Activated naive CD4-positive, alpha-beta T cell treated with anti-CD3 and anti-CD28 coated beads, Interleukin-2, amount 50 U/mL, for 16 hours (primary cell): ENCODE measurements around the gene CASP3.
"Not testable (repeated sequence)": the region's sequence is repeated elsewhere in the genome, so short reads cannot be mapped to it uniquely, and the experiment has no call there.

Source experiments
- DNase-seq: peaks from one replicate; pipeline ENCODE4 v3.0.0-alpha.2; 2020

Gene CASP3

DNA sequence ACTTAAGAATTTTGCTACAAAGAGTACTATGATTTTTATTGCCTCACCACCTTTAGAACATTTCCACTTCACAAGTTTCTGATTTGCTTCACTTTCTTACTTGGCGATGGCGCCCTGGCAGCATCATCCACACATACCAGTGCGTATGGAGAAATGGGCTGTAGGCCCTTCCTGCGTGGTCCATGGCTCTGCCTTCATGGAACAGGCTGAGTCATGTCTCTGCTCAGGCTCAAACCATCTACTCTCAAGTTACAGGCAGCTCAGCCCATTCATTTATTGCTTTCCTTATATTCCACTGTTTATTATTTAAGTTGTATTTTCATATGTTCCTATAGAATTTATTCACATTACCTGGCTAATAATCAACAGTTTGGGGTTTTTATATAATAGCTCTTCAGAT is 21.1 kb downstream of the CASP3 start:
- DNase-seq = no peak

DNA sequence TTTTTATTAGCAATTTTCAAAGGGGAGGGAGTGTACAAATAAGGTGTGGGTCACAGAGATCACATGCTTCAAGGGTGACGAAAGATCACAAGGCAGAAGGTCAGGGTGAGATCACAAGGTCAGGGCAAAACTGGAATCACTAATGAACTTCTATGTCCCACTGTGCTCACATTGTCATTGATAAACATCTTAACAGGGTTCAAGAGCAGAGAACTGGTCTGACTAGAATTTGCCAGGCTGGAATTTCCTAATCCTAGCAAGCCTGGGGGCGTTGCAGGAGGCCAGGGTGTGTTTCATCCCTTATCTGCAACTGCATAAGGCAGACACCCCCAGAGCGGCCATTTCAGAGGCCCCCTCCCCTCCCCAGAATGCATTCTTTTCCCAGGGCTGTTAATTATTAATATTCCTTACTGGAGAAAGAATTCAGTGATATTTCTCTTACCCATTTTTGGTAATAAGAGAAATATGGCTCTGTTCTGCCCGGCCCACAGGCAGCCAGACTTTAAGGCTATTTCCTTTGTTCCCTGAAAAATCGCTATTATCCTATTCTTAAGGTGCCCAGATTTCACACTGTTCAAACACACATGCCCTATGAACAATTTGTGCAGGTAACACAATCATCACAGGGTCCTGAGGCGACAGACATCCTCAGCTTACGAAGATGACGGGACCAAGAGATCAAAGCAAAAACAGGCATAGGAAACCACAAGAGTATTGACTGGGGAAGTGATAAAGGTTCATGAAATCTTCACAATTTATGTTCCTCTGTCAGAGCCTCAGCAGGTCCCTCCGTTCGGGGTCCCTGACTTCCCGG is 23.3 kb downstream of the CASP3 start:
- not testable (repeated sequence) for DNase-seq

DNA sequence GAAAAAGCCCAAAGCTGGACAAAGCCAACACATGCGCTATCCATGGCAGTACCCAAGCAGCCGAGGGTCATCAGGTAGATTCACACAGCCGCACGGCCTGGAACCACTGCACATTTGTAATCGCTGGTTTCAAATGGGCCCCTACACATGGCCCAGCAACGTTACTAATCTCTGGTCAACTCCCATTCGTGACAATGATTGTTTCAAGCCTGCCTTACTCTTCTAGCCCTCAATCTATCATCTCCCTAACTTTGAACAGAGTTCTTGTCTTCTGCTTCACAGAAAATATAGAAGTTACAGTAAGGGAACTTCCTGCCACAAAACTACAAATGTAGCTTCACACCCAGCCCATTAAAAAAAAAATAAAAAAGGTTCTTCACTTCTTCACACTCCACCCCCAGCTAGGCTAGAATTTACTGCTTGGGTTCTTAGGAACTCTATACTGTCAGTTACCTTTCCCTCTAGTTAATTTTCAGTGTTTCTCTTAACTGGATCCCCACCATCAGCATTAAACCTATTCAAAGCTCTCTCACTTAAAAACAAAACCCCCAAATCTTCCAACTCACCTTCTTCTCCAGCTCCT is 24.2 kb downstream of the CASP3 start:
- no peak for DNase-seq

DNA sequence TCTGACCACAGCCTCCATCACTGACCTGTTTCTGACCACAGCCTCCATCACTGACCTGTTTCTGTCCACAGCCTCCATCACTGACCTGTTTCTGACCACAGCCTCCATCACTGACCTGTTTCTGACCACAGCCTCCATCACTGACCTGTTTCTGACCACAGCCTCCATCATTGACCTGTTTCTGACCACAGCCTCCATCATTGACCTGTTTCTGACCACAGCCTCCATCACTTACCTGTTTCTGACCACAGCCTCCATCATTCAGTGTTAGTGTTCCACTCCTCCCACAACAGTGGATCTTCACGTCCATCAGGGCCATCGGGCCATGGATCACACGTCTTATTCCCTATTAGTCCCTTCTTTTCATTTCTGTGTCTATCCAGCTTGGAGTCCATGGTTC is 24.7 kb downstream of the CASP3 start:
- not testable (repeated sequence) for DNase-seq

DNA sequence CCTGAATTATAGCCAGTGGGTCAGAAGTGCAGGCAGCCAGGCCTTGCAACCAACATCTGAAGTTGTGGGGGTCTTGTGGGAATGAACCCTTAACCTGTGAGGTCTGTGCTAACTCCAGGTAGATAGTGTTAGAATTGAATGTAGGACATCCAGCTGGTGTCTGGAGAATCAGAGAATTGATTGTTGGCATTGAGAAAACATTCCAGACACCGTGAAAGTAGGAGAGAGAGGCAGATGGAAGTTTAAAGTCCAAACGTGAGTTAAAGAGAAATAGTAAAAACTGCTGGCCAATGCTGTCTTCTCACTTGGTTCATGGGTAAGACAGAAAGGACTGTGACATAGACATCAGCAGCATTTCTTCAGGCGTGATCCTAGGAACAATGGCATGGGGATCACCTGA is 27.7 kb downstream of the CASP3 start:
- no peak for DNase-seq

DNA sequence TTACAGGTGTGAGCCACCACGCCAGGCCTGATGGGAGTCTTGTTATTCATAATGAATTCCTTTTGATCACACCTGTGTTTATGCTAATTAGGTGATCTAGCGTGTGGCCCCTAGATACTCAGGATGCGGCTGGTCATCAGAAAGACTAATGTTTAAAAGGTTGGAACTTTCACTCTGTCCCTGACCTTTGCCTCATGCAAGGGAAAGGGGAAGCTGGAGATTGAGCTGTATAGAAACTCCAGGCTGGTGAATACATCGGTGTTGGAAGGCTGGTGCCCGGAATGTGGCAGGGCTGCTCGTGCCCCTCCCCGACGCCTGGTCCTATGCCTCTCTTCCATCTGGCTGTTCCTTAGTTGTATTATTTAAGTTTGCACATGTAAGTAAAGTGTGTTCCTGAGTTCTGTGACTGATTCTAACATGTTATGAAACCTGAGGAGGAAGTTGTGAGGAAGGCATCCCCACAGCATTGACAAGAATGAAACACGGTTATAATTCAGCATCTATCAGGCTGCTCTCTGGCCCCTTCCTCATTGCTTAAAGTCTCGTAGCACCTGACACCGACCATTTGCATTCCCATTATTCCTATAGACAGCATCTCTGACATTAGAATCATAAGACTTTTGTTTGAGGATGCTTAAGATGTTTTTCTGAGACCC is 28.9 kb downstream of the CASP3 start:
- DNase-seq = no peak

DNA sequence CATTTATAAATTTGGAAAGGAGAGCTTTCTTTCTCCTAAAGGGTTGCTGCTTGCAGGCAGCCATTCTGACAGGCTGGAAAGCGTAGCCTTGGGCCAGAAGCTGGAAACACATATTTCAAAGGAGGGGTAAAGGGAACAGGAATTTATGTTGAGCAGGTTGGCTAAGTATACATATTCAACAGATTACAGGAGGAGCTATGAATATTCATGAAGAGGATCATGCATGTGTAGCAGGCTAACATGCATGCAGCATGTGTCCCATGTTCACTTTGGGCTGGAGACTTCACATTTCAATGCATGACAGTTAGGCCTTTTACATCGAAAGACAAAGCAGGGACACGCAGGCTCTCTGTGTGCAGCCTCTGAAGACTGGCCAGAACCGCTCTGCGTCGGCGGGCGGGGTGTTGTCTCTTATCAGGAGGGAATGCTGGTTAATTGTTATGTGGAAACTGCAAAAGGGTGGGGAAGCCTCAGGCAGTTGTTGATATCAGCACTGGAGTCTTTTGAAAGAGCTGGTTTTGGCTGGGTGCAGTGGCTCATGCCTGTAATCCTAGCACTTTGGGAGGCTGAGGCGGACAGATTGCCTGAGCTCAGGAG is 31.5 kb downstream of the CASP3 start:
- no peak for DNase-seq

DNA sequence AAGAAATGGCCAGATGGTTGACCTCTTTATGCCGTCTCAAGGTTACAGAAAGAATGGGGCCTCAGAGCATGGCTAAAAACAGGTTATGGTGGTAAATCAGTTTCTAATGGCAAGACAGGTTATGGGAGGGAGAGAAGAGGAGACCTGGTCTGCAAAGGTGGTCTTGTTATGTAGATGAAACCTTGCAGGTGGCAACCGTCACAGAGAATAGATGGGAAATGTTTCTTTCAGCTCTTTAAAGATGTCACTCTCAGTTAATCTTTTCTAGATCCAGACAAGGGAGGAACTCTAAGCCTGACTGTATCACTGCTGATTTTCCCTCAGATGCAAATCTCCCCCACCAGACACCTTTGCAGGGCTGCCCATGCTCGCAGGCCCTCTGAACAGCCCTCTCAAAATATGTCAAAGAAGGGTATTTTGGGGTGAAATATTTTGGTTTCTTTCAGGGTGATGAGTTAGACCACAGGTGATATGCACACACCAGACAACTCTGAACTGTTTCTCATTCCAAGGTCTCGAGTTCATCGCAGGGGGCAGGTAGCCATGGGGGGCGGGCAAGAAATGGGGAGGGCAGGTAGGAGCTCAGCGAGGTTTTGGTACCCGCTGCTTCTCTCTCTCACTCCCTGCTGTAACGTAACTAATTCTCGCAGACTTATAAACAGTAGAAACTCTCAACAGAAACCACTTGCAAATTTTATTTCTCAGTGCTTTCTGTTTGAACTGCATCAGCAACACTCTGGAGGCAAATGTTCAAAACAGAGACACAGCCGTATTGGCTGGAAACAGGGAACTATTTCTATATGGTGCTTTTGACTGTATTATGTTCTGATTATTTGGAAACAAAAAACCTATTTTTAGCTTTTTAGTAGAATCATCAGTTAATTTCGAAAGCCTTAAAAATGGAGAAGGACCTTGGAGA is 32.4 kb downstream of the CASP3 start:
- DNase-seq = no peak

DNA sequence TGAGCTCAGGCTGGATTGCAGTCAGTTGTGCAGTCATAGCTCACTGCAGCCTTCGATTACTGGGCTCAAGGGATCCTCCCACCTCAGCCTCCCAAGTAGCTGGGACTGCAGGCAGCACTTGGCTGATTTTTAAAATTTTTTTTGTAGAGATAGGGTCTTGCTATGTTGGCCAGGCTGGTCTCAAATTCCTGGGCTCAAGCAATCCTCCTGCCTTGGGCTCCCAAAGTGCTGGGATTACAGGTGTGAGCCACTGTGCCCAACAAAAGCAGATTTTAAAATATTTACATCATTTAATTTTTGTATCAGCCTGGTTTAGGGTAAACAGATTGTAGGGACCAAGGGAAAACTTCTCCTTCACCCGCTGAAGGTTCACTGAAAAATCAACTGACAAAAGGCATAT is 33.1 kb downstream of the CASP3 start:
- DNase-seq = not testable (repeated sequence)

DNA sequence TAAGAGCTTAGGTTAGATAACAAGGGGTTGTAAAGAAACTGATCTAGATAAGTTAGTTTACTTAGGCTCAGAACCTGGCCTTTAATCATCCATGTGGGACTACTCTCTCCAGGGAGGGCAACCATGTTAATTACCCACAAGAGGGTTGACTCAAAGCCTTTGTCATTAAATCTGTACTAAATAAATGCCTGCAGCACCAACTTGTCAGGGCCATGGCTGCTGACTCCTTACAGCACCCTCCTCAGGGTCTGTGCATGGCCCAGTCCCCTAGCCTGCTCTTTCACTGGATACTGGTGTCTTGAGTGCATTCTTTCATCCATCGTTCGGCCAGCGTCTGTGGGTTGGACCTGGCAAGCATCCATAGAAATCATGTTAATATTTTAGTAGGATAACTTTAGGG is 34.7 kb downstream of the CASP3 start:
- no peak for DNase-seq

DNA sequence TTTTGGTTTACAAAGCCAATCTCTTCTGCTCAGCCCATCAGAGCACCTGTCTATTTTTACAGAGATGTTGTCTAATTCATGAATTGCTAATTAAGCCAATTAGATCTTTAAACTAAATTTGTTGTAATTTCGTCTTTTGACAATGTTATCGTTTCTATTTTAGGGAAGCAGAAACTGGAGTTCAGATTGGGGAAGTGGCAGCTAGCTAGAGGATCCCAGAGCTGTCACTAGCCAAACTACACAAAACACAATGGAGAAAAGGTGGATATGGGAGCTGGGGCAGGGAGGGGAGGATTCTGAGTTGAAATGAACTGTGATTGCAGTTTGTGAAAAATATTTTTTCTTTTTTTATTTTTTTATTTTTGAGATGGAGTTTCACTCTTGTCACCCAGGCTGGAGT is 35.8 kb downstream of the CASP3 start:
- no peak for DNase-seq

DNA sequence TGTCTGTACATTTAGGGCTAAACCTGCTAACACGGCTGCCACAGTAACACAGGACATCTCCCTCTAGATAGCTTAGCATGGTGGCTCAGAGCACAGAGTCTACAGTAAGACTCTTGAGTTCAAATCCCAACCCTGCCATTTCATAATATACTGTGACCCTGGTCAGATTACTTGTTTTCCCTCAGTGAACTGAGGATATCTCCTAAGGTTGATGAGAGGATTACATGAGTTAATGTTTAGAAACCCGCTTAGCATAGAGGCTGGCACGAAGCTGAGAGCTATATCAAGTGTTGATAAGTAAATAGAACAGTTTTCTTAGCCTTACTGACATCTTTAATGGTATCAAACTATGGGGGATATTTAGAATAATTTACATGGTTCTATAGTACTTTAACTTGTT is 37.2 kb downstream of the CASP3 start:
- DNase-seq = no peak

DNA sequence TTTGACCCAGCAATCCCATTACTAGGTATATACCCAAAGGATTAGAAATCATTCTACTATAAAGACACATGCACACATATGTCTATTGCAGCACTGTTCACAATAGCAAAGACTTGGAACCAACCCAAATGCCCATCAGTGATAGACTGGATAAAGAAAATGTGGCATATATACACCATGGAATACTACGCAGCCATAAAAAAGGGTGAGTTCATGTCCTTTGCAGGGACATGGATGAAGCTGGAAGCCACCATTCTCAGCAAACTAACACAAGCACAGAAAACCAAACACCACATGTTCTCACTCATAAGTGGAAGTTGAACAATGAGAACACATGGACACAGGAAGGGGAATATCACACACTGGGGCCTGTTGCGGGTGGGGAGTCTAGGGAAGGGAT is 41.8 kb downstream of the CASP3 start:
- not testable (repeated sequence) for DNase-seq

DNA sequence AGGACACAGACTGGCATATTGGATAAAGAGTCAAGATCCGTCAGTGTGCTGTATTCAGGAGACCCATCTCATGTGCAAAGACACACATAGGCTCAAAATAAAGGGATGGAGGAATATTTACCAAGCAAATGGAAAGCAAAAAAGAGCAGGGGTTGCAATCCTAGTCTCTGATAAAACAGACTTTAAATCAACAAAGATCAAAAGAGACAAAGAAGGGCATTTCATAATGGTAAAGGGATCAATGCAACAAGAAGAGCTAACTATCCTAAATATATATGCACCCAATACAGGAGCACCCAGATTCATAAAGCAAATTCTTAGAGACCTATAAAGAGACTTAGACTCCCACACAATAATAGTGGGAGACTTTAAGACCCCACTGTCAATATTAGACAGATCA is 46.4 kb downstream of the CASP3 start:
- not testable (repeated sequence) for DNase-seq

DNA sequence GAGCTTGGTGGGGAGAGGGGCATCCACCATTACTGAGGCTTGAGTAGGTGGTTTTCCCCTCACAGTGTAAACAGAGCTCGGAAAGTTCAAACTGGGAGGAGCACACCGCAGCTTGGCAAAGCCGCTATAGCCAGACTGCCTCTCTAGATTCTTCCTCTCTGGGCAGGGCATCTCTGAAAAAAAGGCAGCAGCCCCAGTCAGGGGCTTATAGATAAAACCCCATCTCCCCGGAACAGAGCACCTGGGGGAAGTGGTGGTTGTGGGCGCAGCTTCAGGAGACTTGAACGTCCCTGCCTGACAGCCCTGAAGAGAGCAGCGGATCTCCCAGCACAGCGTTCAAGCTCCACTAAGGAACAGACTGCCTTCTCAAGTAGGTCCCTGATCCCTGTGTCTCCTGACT is 48.3 kb downstream of the CASP3 start:
- not testable (repeated sequence) for DNase-seq

DNA sequence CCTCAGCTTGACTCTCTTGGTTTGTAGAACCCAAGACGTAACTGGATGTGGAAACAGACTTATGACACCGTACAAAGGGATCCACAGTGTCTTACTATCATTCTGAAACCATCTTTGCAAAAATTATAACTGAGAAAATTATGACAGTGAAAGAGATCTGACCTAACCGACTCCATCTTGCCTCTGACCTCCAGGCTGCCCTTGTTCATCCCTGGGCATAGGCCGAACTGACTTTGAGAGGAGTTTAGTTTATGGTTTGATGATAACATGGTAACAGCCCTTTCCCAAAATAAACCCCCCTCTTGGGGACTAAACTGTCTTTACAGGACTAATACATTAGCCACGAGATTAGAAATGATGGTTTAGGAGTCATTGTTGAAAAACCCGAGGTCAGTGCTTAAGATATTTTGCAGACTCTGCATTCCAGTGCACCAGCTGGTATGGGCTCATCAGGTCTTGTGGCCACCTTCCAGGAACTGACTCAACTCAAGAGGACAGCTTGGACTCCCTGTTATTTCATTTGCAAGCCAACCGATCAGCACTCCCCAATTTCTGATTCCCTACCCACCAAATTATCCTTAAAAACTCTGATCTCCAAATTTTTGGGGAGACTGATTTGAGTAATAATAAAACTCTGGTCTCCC is 49.6 kb downstream of the CASP3 start:
- DNase-seq = no peak

DNA sequence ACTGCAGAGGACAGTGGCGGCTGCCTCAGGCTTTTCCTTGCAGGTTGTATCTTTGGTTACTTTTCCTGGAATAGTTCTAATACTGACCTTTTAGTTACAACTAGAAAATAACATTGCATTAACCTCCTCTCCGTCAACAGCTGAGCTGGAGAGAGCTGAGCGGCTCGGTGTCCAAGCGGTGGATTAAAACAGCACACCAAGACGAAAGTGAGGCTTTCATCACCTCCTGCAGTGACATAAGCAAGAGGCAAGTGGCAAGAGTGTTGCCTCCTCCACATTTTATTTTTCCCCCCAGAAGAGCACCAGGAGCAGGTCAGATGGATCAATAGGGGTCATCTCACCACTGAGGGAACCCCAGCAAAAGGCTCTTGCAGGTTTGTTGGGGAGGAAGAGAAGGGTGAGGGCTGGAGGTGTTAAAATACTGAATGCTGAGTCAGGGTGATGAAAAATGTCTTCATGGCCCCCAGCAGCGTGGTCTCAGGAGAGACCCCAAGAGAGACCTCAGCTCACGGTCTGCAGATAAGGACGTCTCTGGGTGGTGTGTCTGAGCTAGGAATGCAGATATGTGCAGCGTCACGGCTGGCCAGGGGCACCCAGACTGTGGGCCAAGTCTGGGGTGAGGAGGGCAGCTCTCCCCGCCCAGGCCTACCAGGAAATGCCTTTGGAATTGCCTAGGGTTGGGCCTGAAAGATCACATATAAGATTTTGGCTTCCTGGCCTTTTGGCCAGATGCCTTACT is 50.3 kb downstream of the CASP3 start:
- DNase-seq = no peak

DNA sequence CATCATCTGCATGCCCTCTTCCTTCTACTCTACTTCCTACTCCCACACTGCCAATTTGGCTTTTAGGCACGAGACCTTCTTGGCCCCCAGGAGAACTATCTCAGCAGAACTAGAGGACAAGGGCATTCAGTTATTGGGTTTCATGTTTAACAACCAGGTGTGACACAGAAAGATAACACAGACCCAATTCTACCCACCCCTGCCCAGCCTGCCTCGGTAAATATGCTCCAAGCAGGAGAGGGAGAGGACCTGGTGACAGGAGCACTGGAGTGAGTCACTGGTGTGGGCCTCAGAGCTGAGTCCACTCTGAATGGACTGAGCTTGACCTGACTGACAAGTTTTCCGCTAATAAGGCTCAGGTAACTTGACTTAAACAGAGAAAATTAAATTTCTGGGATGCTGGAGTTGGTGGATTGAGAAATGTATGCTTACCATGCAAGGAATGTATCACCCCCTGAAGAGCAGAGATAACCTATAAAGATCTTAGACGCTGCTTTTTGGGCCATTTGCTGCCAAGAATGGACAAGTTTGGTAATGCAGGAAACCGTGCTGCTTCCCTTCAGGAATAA is 52.5 kb downstream of the CASP3 start:
- DNase-seq = no peak

DNA sequence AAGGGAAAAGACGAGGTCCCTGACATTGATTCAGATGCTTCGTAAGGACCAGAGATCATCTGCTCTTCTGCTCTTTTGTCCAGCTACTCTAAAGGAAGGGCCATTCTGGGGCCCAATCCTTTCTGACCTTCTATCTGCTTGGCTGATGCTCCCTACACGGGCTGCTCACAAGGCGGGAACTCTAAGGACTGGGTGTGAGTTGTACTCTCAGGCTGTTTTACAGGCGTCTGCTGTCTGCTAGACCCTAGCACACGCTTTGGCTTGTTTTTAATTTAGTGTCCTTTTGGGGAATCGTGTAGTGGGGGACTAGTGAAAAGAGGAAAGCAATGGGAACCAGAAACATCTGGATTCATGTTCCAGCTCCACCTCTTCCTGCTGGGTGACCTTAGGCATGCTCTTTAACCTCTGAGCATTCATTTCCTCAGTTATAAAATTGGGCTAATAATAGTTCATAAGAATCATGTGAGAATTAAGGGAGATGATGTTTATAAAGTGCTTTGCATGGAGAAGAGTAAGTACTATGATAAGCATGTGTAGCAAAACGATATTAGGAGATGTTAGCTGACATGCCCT is 53.1 kb downstream of the CASP3 start:
- no peak for DNase-seq

DNA sequence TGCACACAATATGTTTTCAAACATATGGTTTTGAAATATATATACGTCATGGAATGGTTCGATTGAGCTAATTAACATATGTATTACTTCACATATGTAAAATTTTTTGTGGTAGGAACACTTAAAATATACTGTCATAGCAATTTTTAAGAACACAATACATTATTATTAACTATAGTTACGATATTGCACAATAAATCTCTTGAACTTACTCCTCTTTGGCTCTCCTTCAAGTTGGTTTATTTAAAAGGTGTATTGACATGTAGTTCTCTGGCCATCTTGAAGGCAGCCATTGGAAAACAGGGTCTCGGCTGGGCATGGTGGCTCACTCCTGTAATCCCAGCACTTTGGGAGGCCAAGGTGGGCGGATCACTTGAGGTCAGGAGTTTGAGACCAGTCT is 53.8 kb downstream of the CASP3 start:
- DNase-seq = no peak

DNA sequence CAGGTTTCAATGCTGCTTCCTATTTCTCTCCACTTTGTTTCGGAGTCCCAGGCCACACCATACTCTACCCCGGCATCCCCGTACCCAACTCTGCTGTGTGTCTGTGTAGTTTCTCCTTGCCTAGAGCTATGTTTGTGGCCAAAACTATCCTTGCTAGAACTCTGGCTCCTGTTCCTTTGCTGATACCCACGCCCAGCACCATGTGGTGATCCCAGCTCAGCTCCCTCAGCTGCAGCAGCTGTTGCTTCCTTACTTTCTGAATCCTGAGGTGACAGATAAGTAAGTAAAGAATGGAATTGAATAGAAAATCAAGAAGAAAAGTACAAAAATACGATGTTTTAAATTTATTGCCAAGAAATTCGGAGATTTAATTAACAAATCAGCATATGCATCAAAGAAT is 55.8 kb downstream of the CASP3 start:
- DNase-seq = no peak
